ENCODE measurements around the gene OXLD1.

DNA sequence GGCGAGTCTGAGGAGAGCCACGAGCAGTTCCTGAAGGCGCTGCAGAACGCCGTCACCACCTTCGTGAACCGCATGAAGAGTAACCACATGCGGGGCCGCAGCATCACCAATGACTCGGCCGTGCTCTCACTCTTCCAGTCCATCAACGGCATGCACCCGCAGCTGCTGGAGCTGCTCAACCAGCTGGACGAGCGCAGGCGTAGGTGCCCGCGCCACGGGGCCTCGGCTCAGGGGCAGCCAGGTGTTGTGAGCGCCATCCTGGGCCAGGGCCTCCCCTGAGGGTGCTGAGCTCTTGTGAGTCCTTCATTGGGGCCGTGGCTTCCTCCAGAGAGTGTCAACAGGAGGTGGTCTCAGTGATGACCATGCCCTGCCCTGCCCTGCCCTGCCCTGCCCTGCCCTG is 29.4 kb upstream of the OXLD1 start:
- TF ChIP-seq POLR2A (IDR thresholded peaks at IDR 0.05) = no peak
- no peak for TF ChIP-seq CTCF (IDR thresholded peaks at IDR 0.05)
- no peak for TF ChIP-seq POLR2AphosphoS5 (IDR thresholded peaks at IDR 0.05; ENCODE audit: insufficient read depth in 1 of 2, low read depth in 1 of 2)
